GDM1 (cell line): ENCODE measurements around the gene HECW1.

Experiments used
- DNase-seq: peaks from one replicate; lab custom pipeline; 2025; lab: John Stamatoyannopoulos, UW

The HECW1 gene

DNA sequence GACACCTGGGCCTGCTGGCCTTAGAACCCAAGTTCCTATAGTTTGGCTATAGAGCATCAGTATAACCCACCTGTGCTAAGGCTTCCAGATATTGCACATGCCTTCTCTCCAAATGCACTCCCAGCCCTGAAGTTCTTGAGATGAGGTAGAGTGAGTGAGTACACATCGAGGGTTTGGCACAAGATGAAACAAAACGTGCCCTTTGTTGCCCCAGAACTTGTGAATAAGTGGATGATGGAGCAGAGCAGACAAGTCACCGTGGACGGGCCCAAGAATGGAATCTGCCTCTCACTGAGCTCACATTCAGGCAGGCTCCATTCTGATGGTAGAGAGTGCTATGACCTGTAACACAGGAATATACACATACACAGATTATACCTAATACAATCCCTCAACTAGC is 397.5 kb downstream of the HECW1 start:
- DNase-seq: no peak

DNA sequence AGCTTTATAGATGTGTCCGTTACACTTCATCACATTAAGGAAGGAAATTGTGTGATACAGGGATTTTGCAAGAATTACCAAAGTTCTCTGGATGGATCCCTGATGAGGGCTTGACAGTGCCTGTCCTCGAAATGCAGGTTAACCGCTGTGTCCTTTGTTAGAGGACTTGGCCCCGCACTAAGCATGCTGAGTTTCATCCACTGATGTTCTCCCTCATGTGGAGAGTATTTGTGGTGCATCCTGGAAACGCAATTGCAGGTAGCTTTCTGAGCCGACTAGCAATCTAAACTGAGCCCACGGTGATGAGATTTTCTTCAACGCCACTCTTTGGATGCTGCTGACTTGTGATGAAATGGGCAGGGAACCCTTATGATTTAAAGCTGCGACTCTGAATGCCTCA is 398.6 kb downstream of the HECW1 start:
- DNase-seq: no peak

DNA sequence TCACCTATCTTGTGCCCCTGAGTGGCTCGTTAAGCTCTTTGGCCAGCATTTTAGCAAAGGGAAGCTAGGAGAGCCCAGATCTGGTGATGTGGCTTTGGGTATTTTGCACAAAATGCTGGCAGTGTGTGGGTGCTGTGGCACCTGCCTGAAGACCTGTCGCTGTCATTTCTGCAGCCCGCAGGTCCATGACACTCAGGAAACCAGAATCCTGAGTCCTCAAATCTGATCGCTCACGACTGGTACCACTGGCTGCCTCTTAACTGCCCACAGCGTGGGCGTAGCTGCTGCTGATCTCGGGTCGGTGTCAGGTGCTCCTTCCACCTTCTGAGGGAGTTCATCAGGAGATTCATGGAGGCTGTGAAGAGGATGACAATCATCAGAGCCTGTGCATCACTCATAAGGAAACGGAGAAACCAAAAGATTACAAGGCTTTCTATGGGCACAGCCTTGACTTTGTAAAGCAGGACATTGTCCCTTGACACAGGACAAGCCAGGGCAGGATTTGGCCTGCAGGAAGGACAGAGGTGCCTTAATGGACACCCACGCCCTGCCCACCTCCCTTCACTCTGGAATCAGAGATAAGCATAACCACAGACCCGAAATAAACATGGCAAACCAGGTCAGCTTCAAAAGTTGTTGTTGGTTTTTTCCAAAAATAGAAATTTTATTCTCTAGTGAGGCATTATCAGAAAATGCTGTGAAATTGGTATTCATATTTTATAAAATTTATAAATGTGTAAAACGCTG is 399.5 kb downstream of the HECW1 start:
- DNase-seq: no peak

DNA sequence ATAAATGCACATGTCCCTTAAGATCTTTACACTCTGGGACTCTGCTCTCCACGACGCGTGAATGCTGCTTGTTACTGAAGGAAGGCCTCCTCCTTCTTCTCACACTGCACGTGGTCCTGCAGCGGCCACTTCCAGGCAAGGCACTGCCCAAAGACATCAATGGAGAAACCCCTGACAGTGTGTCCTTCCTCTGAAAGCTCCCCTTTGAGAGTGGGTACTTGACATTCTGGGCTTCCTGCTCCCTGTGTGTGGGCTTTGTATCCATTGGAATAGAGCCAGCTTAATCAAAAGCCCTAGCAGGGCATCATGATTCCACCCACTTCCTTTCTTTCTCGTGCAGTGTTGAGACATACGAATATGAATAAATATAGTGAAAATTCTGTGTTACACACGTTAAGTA is 400.8 kb downstream of the HECW1 start:
- DNase-seq: no peak

DNA sequence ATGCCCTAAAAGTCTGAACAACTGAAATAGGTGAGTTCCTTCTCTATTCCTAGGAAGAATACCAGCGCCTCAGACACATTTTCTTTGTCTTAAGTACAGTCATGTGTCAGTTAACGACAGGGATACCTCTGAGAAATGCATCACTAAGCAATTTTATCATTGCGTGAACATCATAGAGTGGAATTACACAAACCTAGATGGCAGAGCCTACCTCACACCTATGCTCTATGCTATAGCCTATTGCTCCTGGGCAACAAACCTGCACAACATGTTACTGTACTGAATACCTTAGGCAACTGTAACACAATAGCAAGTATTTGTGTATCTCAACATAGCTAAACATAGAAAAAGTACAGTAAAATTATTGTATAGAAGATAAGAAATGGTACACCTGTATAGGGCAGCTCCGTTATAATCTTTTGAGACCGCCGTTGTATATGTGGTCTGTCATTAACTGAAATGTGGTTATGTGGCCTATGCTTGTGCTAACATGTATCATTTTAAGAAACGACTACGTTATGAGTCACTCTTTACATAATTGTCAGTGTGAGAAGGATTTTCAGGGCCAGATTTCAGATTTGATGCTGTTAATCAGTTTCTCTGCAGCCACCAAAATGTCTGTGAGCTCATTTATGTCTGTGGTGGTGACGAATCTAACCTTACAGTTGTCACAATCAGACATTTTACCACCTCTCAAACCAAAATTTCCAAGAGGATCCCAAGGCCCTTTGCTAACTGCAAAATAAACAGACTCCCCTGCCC is 404.3 kb downstream of the HECW1 start:
- DNase-seq: no peak

DNA sequence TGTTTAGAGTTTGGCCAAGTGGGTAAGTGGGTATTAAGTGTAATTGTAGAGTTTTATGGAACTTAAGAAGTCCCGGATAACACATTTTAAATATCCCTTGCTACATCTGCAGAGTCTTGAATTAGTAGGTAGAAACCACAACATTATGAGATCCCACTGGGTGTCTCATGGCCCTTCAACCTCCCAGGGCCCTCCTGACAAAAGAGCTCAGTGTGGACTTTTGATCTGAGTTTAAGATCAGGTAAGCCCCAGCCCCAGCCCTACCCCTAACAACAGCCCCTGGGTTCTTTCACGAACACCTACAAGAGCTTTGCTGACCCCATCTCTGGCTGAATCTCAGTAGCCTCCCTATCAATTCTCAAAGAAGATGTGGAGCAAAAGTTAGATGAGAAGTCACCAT is 405.0 kb downstream of the HECW1 start:
- DNase-seq: no peak

DNA sequence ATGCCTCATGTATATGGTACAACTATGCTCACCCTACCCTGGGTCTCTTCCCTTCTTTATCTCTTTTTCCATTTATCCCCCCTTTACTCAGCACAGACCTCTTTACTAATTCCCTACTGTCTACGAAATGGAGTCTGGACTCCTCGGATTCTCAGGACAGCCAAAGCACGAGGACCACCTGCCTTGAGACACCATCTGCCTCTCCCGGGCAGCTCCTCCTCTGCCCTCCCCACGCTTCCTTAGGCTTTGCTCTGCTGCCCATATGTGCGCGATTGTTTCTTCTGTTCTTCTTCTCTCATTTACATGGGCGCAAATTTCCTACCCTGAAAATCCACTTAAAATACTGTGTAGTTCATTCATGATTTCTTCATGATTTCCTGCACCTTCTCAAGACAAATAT is 407.8 kb downstream of the HECW1 start:
- no peak for DNase-seq

DNA sequence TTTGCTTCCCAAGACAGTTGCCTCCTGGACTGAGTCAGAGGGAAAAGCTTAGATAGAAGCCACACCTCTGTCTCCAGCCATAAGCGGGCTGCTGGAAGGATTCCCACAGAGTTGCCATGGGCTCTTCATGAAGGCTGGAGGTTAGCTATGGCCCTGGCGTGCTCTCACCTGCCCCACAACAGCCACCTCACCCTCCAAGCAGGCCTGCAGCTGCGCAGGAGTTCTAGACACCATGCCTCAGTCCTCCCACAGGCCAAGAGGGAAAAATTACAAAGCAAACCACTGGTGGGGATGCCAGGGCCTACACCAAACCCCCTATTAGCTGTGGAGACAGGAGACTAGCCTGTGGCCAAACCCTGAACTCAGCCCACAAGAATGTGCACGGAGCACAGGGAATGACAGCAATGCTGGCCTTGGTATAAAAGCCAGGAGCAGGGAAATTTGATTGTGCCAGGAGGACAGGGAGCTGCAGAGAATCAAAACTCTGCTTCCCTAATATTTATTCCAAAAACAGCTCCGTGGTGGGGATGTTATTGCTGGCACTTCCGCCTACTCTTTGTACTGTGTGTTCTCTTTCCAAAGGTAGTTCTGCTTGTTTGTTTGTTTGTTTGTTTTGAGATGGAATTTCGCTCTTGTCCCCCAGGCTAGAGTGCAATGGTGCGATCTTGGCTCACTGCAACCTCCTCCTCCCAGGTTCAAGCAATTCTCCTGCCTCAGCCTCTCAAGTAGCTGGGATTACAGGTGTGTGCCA is 410.1 kb downstream of the HECW1 start:
- DNase-seq: no peak

DNA sequence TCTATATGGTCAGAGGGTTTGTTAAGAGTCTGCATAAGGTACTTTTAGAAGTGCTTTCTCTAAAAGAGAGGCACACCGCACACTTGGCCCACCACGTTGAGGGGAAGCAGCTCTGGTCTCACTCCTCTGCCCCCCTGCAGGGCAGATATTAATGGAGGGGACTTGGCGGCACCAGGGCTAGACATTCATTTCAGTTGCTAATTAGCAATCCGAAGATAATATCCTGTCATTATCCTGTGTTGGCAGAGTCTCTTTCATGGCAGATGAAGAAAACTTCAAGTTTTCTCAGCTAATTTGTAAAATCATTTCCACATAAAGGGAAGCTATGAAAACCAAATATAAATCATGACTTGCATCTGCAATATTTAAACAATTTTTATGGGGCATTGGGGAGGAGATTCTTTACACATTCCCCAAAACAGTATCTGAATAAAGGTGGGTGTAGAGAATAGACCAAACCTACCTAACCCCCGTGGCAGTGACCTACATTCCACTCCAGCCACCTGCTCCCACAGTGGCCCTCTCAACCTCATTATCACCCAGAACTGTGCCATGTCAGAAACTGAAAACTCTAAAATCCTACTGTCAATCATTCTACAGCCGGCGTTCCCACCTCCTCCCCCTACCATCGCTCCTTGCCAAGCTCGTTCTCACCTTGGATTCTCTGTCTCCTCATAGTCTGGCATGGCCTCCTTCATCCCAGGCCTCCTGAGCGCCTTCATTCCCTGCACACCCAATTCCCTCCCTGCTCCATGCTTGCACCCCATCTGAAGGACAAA is 416.3 kb downstream of the HECW1 start:
- no peak for DNase-seq

DNA sequence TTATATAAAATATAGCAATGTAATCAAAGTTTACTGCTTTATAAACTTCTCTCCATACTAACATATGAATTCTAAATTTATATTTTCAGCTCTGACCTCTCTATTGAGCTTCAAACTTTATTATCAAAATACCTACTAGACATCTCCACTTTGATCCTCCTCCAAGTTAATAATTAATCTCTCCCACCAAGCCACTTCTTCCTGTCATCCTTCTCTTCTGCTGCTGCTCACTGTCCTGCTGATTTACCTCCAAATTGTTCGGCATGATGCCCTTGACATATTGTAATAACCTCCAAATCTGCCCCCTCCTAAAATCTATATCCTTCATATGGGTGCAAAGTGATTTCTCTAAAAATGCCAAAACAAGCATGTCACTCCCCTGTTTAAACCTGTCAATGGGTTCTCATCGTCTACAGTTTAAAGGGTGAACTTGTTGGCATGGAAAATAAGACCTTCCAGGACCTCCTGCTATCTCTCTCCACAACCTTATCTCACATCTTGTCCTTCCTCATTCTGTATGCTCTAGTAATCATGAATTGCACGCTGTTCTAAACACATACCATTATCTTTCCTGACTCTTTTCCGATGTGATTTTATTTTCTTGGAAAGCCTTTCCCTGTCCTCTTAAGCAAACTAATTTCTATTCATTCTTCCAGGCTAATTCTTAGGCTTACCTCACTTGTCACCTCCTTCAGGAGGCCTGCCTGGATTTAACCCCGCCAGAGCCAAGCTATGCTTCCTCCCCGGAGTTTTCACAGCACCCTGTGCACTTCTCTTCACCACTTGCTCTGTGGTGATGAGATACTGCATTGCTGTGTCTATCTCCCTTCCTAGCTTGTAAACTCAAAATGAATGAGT is 418.3 kb downstream of the HECW1 start:
- no peak for DNase-seq

DNA sequence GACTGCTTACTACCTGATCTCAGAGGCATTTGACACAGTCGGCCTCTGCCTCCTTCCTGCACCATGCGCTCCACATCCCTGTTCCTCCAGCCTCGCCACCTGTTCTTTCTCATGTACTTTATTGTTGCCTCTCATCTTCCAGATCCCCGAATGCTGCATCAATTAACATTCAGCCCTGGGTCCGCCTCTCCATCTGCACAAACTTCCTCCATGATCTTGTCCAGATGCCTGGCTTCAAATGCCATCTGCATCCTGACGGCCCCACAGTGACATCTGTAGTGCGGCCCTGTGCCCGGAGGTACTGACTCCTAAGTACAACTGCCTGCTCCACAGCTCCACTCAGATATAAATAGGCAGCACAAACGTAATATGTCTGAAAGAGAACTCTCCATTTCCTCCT is 419.3 kb downstream of the HECW1 start:
- DNase-seq: no peak

DNA sequence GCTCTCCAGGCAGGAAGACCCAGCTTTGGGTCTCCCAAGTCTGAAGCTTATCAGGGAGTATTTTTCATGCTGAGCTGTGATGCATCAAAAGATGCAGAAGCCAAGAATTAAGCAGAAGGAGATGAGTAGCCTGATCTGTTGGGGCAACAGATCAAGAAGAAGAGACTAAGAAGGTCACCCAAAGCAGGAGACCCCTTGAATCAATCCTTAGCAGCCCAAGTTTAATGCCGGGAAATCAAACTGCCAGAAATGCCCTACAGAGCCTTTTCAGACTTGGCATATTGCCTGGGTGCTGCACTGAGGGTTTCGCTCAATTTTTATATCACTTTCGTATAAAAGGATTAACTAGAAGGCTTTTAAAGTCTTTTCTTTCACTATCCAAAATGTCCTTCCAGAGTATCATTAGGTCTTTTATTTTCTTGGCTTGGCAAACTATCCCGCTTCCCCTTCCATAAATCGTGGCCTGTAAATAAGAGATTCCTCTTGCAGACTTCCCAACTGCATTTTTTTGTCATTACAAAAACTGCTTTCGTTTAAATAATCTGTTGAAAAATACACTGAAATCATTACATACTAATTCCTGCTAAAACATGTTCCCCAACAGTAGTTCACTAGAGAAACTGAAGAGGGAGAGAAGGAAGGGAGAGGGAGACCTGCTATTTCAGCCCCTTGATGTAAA is 421.5 kb downstream of the HECW1 start:
- no peak for DNase-seq

DNA sequence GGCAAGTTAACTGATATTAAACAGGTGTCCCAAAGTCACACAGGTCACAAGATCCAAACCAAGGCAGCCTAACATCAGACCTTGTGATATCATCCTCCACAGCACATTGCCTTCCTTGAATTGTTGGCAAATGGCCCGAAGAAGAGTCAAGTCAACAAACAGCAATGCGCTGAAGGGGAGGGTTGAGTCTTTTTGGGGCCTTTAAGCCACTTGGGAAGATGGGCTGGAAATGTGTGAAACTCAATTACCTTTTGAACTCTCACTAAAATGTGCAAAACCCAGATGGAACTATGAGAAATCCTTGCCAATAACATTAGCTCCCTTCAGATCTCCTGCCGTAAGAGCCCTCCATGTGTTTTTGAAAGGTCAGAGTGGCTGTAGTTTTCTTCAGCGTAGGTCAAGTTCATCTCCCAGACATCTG is 422.6 kb downstream of the HECW1 start:
- no peak for DNase-seq

DNA sequence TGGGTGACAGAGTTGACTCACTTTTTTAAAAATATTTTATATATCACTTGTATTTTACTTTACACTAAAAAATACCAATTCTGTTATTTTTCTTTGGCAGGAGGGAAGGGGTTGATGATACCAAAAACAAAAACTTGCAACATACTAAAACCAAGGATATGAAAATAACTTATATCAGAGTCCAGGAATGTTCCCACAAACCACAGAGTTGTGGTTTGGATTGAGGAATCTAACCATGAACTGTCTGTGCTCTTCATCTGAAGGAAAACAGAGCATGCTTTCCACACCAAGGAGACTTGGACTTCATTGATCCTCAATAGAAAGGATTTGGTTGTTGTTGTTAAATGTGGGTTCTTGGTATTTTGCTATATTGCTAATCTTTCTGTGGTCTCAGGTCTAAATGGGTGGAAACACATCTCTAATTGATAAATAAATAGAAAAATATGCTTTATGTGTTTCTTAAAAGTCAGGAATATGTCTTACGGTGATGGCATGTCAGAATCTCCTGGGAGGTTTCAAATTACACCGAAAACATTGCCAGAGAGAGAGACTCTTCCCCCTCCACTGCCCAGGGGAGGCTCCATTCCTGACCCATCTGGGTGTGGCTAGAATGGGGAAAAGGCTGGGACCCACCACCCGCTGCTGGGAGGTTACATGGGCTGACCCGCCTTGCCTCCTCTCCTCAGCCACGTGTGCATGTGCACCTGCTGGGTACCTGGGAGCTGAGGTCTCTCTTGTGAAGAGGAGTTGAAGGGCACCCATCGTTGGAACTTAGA is 423.6 kb downstream of the HECW1 start:
- DNase-seq: no peak

DNA sequence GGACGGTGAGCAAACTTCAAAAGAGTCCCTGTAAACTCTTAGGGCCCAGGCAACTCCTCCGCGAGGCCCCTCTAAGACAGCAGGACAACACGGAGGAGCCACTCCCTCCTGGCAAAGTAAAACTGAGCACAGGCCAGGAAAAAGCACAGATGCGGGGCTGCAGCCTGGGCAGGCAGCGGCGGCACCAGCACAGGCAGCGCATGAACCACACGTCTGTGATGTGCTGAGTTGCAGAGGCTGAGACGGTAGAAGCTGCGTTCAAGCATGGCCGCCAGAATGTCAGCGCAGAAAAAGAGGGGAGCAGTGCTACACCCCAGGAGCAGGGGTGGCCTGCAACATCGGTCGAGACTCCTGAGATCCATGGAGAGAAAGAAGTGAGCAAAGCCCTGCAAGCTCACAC is 424.3 kb downstream of the HECW1 start:
- no peak for DNase-seq

DNA sequence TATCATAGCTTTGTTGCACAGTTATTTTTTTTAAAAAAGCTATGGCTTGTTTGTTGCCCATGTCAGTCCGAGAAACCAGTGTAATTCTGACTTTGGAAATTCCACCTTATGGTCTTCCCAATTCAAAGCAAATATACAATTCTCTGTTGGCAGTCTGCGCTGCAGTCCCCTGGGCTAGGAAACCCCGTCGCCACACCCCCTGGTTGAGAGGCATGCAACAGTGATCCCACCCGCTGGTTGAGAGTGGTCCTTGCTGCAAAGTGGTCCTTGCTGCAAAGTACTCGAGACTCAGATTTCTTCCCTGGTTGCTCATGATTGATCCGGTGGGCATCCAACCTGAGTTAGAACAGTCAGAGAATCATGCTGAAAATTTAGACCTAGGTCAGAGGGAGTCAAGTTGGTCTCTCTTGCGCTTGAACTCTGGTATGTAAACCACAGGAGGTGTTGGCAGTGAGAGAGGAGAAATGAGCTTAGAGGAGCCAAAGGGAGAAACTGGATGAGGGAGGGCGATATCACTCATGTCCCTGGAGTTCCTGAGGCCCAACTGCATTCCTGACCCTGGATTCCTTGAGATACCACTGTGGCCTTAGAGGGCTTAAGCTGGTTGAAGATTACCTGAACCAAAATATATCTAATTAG is 425.4 kb downstream of the HECW1 start:
- no peak for DNase-seq

DNA sequence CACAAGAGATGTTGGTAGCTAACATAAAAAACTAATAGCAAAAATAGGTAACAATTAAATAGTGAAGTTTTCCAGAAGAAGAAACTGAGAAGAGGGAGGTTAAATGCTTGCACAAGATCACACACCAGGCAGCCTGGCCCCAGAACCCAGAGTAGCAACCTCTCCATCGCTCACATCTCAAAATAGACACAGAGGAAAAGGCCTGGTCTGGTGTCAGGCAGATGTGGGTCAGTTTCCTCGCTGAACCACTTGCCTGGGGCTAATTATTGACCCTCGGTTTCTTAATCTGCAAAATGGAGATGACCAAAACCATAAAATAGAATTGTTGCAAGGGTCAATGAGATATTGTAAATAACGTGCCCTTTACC is 425.9 kb downstream of the HECW1 start:
- no peak for DNase-seq

DNA sequence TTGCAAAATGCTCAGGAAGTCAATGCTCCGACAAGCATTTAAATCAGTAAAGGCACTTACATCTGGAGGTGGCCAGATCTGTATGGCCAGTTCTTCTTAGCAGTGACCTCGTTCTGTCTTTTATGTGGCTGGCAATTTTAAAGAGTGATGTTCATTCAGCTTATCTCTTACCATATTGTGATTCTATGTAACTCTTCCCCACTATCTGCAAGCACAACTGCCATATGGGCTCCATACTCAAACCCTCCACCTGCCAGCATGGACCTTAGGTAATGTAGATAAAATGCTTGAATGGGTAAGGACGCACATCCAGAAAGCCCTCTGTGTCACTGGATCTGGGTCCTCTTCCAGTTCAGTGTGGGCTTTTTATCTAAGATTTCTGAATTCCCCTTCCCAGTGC is 428.0 kb downstream of the HECW1 start:
- DNase-seq: no peak

DNA sequence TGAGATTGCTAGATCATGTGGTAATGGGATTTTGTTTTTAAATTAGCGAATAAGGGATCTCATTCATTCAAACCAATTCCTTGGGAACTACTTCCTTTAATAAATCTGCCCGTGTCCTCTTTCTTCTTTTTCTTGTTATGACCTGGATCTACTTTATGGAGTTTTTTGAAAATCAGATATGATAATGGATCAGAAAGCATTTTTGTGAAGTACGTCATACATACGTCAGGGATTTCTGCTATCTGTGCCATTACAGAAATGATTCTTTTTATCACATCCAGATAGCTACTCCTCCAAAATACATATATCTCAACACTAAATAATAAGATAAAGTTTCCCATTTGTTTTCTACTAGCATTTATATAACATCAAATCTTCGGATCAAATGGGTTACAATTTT is 430.3 kb downstream of the HECW1 start:
- no peak for DNase-seq
